ENCODE data around the gene OMP.

GRCh38 chr11:77053217-77054015 is 49.2 kb upstream of the OMP start:
- TF ChIP-seq CTCF (IDR thresholded peaks at IDR 0.05) (no peak), POLR2A (IDR thresholded peaks at IDR 0.05) (no peak)
